A673 (cell line): Measurements from ENCODE around the gene KIF5C.

ENCODE experiments used
- EZH2 ChIP-seq: fragments of 200-600 bp; sonication (generic); IDR thresholded peaks from 2 replicates; pipeline ENCODE4 v1.6.1; 2017; ENCODE audit warnings: borderline replicate concordance, low read depth, mild to moderate bottlenecking, mixed read lengths, antibody characterized with exemption, low read length; ENCODE audit not compliant: poor library complexity, severe bottlenecking
- TF ChIP-seq, protein P1 (sequence below): fragments of 300-800, 200-600 bp; sonication (generic); conservative IDR thresholded peaks from 2 replicates; pipeline ENCODE4 v1.5.1; 2017; ENCODE audit warnings: low read depth, mild to moderate bottlenecking, antibody characterized with exemption, low read length, moderate library complexity, mixed read lengths

DNA sequence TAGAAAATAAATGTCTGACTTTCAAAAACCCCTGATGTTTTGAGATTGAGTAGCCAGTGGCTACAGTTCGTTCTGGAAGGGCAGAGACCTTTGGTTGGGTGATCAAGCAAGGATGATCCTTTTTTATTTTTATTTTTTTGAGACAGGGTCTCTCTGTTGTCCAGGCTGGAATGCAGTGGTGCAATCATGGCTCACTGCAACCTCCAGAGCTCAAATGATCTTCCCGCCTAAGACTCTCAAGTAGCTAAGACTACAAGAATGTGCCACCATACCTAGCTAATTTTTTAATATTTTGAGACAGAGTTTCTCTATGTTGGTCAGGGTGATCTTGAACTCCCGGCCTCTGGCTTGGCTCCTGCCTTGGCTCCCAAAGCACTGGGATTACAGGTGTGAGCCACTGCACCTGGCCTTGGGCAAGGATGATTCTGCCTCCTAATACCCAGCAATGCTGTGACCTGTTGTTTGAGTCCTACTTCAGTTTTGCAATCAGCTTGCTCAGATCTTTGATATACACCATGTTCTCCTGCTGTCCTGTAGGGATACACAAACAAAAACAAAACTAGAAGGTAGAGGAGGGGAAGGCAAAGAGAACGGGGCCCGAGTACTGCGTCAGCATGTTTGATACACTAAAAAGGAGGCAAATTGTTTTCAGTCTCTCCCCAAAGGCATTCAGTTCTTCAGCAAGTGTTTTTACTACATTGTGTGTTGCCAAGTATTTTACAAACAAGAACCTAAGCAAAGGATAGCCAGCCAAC, 104.3 kb downstream of the KIF5C start:
- TF ChIP-seq, protein P1, sequence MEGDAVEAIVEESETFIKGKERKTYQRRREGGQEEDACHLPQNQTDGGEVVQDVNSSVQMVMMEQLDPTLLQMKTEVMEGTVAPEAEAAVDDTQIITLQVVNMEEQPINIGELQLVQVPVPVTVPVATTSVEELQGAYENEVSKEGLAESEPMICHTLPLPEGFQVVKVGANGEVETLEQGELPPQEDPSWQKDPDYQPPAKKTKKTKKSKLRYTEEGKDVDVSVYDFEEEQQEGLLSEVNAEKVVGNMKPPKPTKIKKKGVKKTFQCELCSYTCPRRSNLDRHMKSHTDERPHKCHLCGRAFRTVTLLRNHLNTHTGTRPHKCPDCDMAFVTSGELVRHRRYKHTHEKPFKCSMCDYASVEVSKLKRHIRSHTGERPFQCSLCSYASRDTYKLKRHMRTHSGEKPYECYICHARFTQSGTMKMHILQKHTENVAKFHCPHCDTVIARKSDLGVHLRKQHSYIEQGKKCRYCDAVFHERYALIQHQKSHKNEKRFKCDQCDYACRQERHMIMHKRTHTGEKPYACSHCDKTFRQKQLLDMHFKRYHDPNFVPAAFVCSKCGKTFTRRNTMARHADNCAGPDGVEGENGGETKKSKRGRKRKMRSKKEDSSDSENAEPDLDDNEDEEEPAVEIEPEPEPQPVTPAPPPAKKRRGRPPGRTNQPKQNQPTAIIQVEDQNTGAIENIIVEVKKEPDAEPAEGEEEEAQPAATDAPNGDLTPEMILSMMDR = no peak
- no peak for TF ChIP-seq EZH2
